22Rv1 (cell line): ENCODE results near the gene CHKB.

Experiments used
- H3K27ac ChIP-seq: fragments of 450-650 bp; 2 replicates; pipeline ENCODE4 v1.5.1; 2017
- CTCF ChIP-seq: fragments of 450-650 bp; IDR thresholded peaks from 2 replicates; pipeline ENCODE4 v1.5.1; 2017; ENCODE audit warnings: mild to moderate bottlenecking
- ZFX ChIP-seq: fragments of 450-650 bp; IDR thresholded peaks from 2 replicates; pipeline ENCODE4 v1.6.1; 2017; ENCODE audit warnings: antibody characterized with exemption, borderline replicate concordance

Gene CHKB

GRCh38 chr22:50562523-50563412, 19.9 kb downstream of the CHKB start, which contains the start of gene SYCE3:
TSS of gene SYCE3 (minus strand) at chr22:50562919. CDS start at chr22:50556405, 6,514 bp downstream.
- TF ChIP-seq CTCF, result peak; percentile 93
- no peak for TF ChIP-seq ZFX
- H3K27ac ChIP-seq, result peak within 1 kb of the TSS; percentile 82

DNA sequence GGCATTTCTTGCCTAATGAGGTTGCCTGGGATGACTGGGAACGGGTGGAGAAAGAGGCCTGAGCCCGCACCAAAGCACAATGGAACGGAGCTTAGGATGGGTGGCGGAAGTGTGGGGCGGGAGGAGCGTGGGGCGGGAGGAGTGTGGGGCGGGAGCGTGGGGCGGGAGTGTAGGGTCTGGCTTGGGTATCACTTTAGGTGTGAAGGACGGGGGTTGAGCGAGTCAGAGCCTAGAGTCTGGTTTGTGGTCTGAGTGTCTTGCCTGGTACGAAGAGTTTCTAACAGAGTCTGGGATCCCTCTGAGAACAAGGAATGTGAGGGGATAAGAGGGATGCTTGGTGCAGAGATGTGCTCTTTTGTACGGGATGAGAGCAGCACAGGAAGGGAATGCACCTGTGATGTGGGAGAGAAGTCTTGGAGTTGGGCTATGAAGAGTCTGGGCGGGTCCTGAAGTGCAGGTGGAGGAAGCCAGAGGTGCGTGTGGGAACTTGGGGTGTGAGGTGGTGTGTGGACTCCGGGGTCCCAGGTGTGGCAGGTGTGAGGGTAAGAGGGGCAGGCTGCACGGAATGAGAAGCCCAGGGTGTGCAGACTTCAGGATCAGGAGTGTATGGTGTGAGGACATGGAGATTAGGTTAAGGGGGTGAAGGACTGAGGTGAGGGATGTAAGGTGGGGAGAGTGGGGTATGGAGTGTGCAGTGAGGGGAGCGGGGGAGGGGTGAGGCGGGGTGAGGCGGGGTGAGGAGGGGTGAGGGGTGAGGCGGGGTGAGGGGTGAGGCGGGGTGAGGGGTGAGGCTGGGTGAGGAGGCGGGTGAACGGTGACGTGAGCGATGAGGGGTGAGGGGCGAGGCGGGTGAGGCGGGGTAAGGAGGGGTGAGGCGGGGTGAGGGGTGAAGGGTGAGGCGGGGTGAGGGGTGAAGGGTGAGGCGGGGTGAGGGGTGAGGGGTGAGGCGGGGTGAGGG, 21.0 kb downstream of the CHKB start:
- TF ChIP-seq ZFX, result no peak
- TF ChIP-seq CTCF, result no peak

DNA sequence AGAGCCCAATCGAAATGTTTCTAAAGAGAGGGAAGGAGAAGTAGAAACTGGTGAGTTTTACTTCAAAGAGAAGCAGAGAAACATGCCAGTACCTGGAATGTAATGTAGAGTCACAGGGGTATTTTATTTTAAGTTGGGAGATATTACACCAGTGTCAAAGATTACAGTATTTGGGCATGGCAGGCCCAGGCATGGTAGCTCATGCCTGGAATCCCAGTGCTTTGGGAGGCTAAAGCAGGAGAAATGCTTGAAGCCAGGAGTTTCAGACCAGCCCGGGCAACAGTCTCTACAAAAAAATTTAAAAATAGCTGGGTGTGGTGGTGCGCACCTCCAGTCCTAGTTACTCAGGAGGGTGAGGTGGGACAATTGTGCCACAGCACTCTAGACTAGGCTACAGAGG, 22.6 kb downstream of the CHKB start:
- H3K27ac ChIP-seq, result no peak overlapping the region
- TF ChIP-seq ZFX, result no peak
- TF ChIP-seq CTCF, result no peak

More for the DNA sequence above, 21.0 kb downstream of the CHKB start:
- no peak overlapping the region for H3K27ac ChIP-seq

DNA sequence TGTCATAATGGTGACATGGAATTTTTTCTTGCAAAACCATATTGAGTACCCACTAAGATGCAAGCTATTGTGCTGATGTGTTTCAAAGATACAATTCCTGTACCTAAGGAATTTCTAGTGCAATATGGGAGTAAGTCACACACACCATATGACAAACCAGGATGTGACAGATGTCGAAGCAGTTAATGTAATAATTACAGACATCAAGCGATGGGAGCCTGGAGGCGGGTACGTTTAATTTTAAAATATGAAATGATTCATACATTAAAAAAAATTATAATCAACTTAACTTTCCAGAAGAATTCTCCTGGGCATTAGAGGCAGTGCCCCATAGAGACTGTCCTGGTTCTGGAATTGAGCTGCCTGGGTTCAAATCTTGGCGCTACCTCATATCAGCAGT, 25.9 kb downstream of the CHKB start:
- TF ChIP-seq CTCF (no peak), ZFX (no peak)
- H3K27ac ChIP-seq, result no peak overlapping the region

DNA sequence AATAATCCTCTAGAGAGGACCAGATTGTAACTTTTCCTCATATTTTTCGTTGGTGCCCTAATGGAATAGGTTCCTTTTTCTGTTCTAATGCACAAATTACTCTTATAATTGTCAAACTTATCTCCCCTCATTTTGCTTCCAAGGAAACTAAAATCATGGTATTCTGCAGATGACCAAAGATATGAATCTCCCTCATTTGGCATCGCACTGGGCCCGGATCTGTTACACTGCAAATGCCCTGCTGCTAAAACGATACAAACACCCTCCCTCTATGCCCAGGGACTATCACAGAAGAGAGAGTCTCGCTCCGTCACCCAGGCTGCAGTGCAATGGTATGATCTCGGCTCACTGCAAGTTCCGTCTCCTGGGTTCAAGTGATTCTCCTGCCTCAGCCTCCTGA, 29.3 kb downstream of the CHKB start:
- no peak overlapping the region for H3K27ac ChIP-seq
- TF ChIP-seq CTCF (no peak), ZFX (no peak)

DNA sequence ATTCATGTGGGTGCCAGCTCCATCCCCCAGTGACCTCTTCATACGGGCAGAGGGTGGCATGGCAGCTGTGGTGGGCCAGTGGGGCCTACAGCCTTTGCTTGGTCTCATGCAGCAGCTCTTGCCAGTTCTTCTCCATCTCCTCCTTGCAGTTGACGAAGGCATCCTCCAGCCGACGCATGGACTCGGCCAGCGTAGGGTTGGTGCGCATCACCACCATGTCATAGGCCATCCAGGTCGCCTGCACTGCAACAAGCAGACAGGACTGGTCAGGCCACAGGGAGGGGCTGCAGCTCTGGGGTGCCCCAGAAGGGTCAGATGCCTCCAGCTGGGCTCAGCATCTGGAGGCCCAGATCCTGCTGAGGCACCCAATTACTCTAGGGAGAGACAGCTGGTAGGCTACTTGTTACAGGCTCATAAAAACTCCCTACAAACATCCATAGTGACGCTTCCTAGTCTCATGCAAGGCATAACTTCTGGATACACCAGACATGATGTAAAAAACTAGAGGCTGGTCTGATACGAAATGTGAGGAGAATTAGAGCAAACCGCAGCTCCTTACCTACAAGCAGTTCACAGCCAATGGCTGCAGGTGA, 31.4 kb downstream of the CHKB start:
- H3K27ac ChIP-seq, result no peak overlapping the region
- no peak for TF ChIP-seq ZFX
- no peak for TF ChIP-seq CTCF
